Stimulated activated CD4-positive, alpha-beta T cell treated with anti-CD3 and anti-CD28 coated beads, Interleukin-4, amount 100 ng/mL, for 24 hours (primary cell): ENCODE measurements around the gene IHH.
A peak's percentile ranks its signal among the peaks of the same experiment; 100 is the strongest.

Experiments
- DNase-seq: peaks from one replicate; pipeline ENCODE4 v3.0.0-alpha.2; 2020

Gene IHH

GRCh38 chr2:219037783-219038499 lies 22.8 kb downstream of the IHH start:
- DNase-seq = no peak

- no peak for DNase-seq
These were observed 24.8 kb downstream of the IHH start for GRCh38 chr2:219035942-219036341.

GRCh38 chr2:219034823-219035222 lies 25.9 kb downstream of the IHH start:
- no peak for DNase-seq

GRCh38 chr2:219032051-219032745 lies 28.5 kb downstream of the IHH start:
- no peak for DNase-seq

- DNase-seq = no peak
These were observed 29.5 kb downstream of the IHH start for GRCh38 chr2:219031005-219031738.

- no peak for DNase-seq
These were observed 30.4 kb downstream of the IHH start for GRCh38 chr2:219030177-219030940.

- DNase-seq = peak; percentile 78
These were observed 30.9 kb downstream of the IHH start for GRCh38 chr2:219029829-219030165.

- DNase-seq = no peak
These were observed 31.5 kb downstream of the IHH start for GRCh38 chr2:219028996-219029828.

- DNase-seq = no peak
These were observed 32.6 kb downstream of the IHH start for GRCh38 chr2:219028141-219028540.

- DNase-seq = no peak
These were observed 33.1 kb downstream of the IHH start for GRCh38 chr2:219027511-219028055.

GRCh38 chr2:219026946-219027345 lies 33.8 kb downstream of the IHH start:
- no peak for DNase-seq

- DNase-seq = no peak
These were observed 34.8 kb downstream of the IHH start for GRCh38 chr2:219025637-219026585.

GRCh38 chr2:219024059-219024458 lies 36.7 kb downstream of the IHH start:
- DNase-seq = no peak

GRCh38 chr2:219023045-219023605 lies 37.6 kb downstream of the IHH start:
- no peak for DNase-seq

GRCh38 chr2:219022616-219023015 lies 38.1 kb downstream of the IHH start:
- DNase-seq = no peak

- no peak for DNase-seq
These were observed 38.7 kb downstream of the IHH start for GRCh38 chr2:219022041-219022440.

GRCh38 chr2:219021591-219021990 lies 39.1 kb downstream of the IHH start:
- DNase-seq = no peak

GRCh38 chr2:219020604-219021365 lies 39.9 kb downstream of the IHH start:
- no peak for DNase-seq

GRCh38 chr2:219019436-219019835 lies 41.3 kb downstream of the IHH start:
- DNase-seq = no peak

GRCh38 chr2:219018726-219019125 lies 42.0 kb downstream of the IHH start:
- DNase-seq = no peak
